ENCODE data around the gene LCNL1. TPM values are rescaled to one million over a fixed set of nuclear protein-coding genes. Genes with fewer than 3 reads are reported as not detected.

LCNL1 gene
- total RNA-seq, 4 donors from 2014 or later, result 0.36 to 0.37 TPM; not detected in 2

GRCh38 chr9:136983167-136983566 lies 374 bp downstream of the LCNL1 start:
- no peak overlapping the region for H3K4me3 ChIP-seq (ENCODE audit: low read depth, poor library complexity, severe bottlenecking)
- 81 to 86% methylated on average over 7 to 9 of the region's 9 CpGs for WGBS, 2 donors
- TF ChIP-seq, protein P1, sequence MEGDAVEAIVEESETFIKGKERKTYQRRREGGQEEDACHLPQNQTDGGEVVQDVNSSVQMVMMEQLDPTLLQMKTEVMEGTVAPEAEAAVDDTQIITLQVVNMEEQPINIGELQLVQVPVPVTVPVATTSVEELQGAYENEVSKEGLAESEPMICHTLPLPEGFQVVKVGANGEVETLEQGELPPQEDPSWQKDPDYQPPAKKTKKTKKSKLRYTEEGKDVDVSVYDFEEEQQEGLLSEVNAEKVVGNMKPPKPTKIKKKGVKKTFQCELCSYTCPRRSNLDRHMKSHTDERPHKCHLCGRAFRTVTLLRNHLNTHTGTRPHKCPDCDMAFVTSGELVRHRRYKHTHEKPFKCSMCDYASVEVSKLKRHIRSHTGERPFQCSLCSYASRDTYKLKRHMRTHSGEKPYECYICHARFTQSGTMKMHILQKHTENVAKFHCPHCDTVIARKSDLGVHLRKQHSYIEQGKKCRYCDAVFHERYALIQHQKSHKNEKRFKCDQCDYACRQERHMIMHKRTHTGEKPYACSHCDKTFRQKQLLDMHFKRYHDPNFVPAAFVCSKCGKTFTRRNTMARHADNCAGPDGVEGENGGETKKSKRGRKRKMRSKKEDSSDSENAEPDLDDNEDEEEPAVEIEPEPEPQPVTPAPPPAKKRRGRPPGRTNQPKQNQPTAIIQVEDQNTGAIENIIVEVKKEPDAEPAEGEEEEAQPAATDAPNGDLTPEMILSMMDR (IDR thresholded peaks at IDR 0.05), result no peak
- TF ChIP-seq POLR2A (IDR thresholded peaks at IDR 0.05), result no peak
- intact Hi-C loops (cut with DNase I; ENCODE audit: low total_unique reads), result no loop called here
- DNase-seq (ENCODE audit: low spot score in 2 of 2), result no peak

DNA sequence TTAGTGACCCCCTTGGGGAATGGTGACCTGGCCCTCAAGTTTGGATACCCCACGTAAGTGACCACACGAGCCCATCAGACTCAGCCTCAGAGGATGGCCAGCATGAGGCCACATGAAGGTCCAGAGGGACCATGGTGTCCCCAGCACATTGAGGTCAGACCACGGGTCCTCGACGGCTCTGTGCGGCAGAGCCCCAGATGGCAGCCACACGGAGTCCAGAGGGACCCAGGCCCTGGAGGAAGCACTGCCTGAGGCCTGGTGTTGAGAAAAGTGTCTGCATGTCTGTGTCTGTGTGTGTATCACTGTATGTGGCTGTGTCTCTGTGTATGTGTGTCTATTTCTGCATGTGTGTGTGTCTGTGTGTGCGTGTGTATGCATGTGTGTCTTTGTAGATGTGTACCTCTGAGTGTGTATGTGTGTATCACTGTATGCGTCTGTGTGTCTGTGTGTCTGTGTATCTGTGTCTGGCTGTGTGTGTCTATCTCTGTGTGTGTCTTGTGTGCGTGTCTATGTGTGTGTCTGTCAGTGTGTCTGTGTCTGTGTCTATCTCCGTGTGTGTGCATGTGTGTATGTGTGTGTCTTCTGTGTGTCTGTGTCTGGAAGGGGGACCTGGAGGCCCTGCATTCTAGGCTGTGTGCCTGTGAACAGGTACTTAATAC lies 992 bp downstream of the LCNL1 start:
- no peak for TF ChIP-seq POLR2A (IDR thresholded peaks at IDR 0.05)
- TF ChIP-seq, protein P1 (IDR thresholded peaks at IDR 0.05), result peak in 1 of 3 donors; percentile 46
- no peak for DNase-seq (ENCODE audit: low spot score in 2 of 2)
- 77 to 98% methylated on average over 4 to 11 of the region's 11 CpGs for WGBS, 2 donors
- intact Hi-C loops (cut with DNase I; ENCODE audit: low total_unique reads), result no loop called here
- no peak overlapping the region for H3K4me3 ChIP-seq (ENCODE audit: low read depth, poor library complexity, severe bottlenecking)

- TF ChIP-seq POLR2A (IDR thresholded peaks at IDR 0.05), result no peak
- TF ChIP-seq, protein P1 (IDR thresholded peaks at IDR 0.05), result no peak
- DNase-seq (ENCODE audit: low spot score in 2 of 2), result no peak
- intact Hi-C loops (cut with DNase I; ENCODE audit: low total_unique reads), result no loop called here
- no peak overlapping the region for H3K4me3 ChIP-seq (ENCODE audit: low read depth, poor library complexity, severe bottlenecking)
- WGBS, 2 donors, result 51 to 55% methylated on average over 23 to 29 of the region's 29 CpGs
Observed at GRCh38 chr9:136984464-136985026, 1.8 kb downstream of the LCNL1 start.

GRCh38 chr9:136985027-136985602 lies 2.3 kb downstream of the LCNL1 start:
- WGBS, 2 donors, result 15 to 17% methylated on average over 21 to 24 of the region's 48 CpGs
- intact Hi-C loops (cut with DNase I; ENCODE audit: low total_unique reads), result no loop called here
- H3K4me3 ChIP-seq (ENCODE audit: low read depth, poor library complexity, severe bottlenecking), result no peak overlapping the region
- no peak for DNase-seq (ENCODE audit: low spot score in 2 of 2)
- TF ChIP-seq POLR2A (IDR thresholded peaks at IDR 0.05), result no peak
- TF ChIP-seq, protein P1 (IDR thresholded peaks at IDR 0.05), result no peak

DNA sequence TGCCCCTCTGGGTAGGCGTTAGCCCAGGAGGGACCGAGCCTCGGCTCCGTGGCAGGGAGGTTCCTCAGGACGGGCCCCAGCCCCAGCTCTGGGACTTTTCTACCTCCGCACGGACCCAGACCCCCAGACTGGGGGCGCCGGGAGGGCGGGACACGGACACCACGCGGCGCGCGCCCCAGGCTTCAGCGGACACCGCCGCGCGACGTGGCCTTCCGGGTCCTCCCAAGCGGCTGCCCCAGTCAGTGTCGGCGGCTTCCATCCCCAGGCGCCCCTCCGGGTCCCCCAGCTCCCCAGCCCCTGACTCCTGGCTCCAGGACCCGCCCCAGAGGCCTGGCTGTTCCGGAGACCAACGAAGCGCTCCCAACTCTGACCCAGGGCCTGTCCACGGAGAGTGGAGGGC lies 3.1 kb downstream of the LCNL1 start:
- 25 to 32% methylated on average over 10 to 33 of the region's 33 CpGs for WGBS, 2 donors
- DNase-seq (ENCODE audit: low spot score in 2 of 2), result no peak
- no peak overlapping the region for H3K4me3 ChIP-seq (ENCODE audit: low read depth, poor library complexity, severe bottlenecking)
- intact Hi-C loops (cut with DNase I; ENCODE audit: low total_unique reads), result no loop called here
- TF ChIP-seq, protein P1 (IDR thresholded peaks at IDR 0.05), result no peak
- no peak for TF ChIP-seq POLR2A (IDR thresholded peaks at IDR 0.05)

All from lower leg skin (tissue), 4 donors.